AG09319 (cell line): ENCODE results near the gene RAI14.
"Not testable (repeated sequence)": the region's sequence is repeated elsewhere in the genome, so short reads cannot be mapped to it uniquely, and the experiment has no call there.

Experiments used
- DNase-seq: peaks from one replicate; pipeline ENCODE4 v3.0.0-alpha.2; 2010; ENCODE audit warnings: low read depth; ENCODE audit errors: extremely low read depth
- TF ChIP-seq, protein P1 (sequence below): IDR thresholded peaks from 2 replicates; pipeline ENCODE4 v1.5.1; 2011; ENCODE audit warnings: low read depth, mild to moderate bottlenecking, inconsistent platforms, low read length, moderate library complexity

Gene RAI14

DNA sequence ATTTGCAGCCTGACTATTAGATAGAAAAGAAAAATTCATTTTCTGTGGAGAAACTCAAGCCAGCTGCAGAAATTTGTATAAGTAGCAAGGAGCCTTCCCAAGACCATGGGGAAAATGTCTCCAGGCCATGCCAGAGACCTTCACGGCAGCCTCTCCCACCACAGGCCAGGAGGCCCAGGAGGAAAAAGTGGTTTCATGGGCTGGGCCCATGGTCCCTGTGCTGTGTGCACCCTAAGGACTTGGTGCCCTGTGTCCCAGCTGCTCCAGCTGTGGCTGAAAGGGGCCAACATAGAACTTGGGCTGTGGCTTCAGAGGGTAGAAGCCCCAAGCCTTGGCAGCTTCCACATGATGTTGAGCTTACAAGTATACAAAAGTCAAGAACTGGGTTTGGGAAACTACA is 109.5 kb downstream of the RAI14 start:
- TF ChIP-seq, protein P1, sequence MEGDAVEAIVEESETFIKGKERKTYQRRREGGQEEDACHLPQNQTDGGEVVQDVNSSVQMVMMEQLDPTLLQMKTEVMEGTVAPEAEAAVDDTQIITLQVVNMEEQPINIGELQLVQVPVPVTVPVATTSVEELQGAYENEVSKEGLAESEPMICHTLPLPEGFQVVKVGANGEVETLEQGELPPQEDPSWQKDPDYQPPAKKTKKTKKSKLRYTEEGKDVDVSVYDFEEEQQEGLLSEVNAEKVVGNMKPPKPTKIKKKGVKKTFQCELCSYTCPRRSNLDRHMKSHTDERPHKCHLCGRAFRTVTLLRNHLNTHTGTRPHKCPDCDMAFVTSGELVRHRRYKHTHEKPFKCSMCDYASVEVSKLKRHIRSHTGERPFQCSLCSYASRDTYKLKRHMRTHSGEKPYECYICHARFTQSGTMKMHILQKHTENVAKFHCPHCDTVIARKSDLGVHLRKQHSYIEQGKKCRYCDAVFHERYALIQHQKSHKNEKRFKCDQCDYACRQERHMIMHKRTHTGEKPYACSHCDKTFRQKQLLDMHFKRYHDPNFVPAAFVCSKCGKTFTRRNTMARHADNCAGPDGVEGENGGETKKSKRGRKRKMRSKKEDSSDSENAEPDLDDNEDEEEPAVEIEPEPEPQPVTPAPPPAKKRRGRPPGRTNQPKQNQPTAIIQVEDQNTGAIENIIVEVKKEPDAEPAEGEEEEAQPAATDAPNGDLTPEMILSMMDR: no peak
- no peak for DNase-seq

DNA sequence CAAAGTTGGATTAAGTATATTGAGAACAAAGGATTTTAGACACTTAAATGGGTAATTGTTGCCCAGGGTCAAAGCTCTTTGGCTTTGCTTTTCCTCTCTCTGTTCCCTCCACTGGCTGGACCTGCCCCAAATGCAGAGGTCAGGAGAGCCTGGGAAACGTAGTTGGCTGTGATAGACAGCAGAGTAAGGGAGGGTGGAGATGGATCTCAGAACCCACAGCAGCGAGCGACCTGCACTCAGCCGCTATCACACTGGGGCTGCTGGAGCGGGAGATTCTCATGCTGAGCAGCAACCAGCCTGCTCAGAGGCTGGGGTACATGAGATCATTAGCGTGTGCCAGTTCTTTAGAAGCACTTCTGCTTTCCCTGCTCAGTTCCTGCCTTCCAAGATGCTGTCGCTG is 111.1 kb downstream of the RAI14 start:
- no peak for DNase-seq

DNA sequence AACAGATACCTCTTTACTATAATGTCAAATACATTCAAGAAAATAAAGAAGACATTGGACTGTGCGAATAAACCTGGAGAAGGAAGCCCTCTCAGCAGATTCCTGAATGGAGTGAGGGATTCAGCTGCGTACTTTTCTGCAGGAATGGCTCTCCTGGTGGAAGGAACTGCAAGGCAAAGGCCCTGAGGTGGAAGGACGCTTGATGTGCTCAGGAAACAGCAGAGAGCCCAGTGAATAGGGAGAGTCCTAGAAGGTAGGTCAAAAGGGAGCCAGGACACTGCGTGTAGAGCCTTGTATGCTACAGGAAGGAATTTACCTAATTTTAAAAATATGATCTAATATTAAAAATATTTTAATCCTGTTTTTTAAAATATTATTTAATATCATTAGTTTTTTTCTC is 114.4 kb downstream of the RAI14 start:
- TF ChIP-seq, protein P1: no peak
- DNase-seq: no peak

More for the DNA sequence above, 111.1 kb downstream of the RAI14 start:
- TF ChIP-seq, protein P1: no peak

DNA sequence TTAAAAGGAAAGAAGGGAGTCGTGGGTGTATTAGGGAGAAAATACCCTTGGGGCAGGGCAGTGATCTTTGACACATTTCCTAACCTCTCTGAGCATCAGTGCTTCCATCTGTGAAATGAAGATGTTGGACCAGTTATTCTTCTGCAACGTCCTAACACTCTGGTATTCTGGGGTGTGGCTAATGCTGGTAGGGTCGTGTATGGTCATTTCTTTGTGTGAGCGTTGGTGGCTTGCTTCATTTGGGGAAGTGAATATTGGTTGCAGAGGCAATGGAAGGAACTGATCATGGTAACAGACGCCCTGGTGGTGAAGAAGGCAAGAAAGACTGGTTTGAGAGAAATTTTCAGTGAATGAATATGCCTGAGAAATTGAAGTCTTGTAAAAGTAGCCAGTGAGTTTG is 114.9 kb downstream of the RAI14 start:
- DNase-seq: no peak
- TF ChIP-seq, protein P1: no peak

DNA sequence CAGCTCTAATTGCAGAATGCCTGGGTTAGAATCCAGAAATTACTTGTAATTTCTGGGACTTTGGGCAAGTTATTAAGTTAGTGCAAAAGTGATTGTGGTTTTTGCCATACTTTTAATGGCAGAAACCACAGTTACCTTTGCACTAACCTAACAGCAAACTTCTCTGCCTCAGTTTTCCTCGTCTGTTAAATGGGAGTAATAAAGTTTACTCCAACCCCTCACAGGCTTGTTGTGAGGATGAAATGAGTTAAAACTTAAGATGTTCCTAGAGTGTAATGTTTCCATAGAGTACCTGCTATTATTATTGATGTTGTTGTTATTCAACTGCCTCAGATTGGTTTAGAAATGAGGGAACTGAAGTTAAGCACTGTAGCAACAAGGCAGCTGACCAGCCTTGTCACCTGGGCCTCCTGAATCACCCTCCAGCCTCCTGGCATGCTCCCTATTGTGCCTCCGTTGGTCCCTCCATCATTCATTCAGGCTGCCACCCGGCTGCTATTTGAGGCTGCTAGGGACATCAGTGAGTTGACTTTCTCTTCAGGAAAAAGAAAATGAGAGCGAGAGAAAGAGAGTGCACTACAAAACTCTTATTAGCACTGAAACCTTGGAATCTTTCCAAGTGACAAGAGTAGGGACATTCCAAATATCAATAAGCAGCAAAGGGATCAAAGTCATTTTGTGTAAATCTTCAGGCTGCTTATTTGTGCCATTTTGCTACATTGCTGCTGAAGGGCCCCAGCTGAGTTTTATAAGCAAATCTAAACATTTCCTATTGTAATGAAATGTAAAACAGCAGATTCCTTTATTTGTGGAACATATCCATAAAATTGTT is 116.4 kb downstream of the RAI14 start:
- TF ChIP-seq, protein P1: no peak
- DNase-seq: no peak

DNA sequence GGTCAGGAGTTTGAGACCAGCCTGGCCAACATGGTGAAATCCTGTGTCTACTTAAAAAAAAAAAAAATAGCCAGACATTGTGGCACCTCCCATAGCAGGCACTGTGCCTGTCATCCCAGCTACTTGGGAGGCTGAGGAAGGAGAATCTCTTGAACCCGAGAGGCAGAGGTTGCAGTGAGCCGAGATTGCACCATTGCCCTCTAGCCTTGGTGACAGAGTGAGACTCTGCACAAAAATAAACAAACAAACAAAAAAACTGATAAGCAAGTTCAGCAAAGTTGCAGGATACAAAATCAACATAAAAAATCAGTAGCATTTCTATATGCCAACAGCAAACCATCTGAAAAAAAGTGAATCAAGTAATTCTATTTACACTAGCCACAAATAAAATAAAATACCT is 118.0 kb downstream of the RAI14 start:
- DNase-seq: no peak
- TF ChIP-seq, protein P1: no peak

DNA sequence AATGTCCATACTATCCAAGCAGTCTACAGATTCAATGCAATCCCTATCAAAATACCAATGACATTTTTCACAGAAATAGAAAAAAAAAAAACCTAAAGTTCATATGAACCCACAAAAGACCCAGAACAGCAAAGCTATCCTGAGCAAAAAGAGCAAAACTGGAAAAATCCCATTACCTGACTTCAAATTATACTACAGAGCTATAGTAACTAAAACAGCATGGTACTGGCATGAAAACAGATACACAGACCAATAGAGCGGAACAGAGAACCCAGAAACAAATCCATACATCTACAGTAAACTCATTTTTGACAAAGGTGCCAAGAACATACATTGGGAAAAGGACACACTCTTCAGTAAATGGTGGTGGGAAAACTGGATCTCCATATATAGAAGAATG is 118.5 kb downstream of the RAI14 start:
- not testable (repeated sequence) for DNase-seq

DNA sequence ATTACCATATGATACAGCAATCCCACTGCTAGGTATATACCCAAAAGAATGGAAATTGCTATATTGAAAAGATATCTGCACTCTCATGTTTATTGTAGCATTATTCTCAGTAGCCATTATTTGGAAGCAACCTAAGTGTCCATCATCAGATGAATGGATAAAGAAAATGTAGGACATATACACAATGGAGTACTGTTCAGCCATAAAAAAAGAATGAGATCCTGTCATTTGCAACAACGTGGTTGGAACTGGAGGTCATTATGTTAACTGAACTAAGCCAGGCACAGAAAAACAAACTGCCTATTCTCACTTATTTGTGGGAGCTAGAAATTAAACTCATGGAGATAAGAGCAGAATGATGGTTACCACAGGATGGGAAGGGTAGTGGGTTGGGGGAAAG is 119.8 kb downstream of the RAI14 start:
- TF ChIP-seq, protein P1: no peak
- no peak for DNase-seq
